Neural crest cell (in vitro differentiated cells): Measurements from ENCODE around the gene EIF2B2. TPM values are rescaled to one million over a fixed set of nuclear protein-coding genes. Genes with fewer than 3 reads are reported as not detected.

Experiments used
- DNase-seq: peaks from one replicate; pipeline ENCODE4 v3.0.0; 2021; ENCODE audit warnings: low read depth, mixed read lengths, low spot score
- H3K27ac Mint-ChIP-seq: one replicate; pipeline ENCODE4 v1.8.0; 2021; ENCODE audit warnings: mild to moderate bottlenecking, mixed read lengths; ENCODE audit not compliant: unreplicated experiment
- H3K27me3 Mint-ChIP-seq: 2 replicates; pipeline ENCODE4 v1.8.0; 2021; ENCODE audit warnings: low read depth, mild to moderate bottlenecking, mixed read lengths
- H3K36me3 Mint-ChIP-seq: 2 replicates; pipeline ENCODE4 v1.8.0; 2021; ENCODE audit warnings: low read depth, mild to moderate bottlenecking, mixed read lengths
- H3K4me1 Mint-ChIP-seq: 2 replicates; pipeline ENCODE4 v1.8.0; 2021; ENCODE audit warnings: mixed read lengths
- H3K4me3 Mint-ChIP-seq: one replicate; pipeline ENCODE4 v1.8.0; 2021; ENCODE audit warnings: mild to moderate bottlenecking, mixed read lengths
- H3K9me3 Mint-ChIP-seq: 2 replicates; pipeline ENCODE4 v1.8.0; 2021; ENCODE audit warnings: mixed read lengths
- total RNA-seq: library from RNA; stranded (reverse); gene quantifications from 2 replicates; pipeline ENCODE4 v1.2.1, GENCODE V29; 2021
- TF ChIP-seq, protein P1 (sequence below): fragments of 200-600 bp; sonication (generic); conservative IDR thresholded peaks from 2 replicates; pipeline ENCODE4 v1.5.0; 2021; ENCODE audit warnings: antibody characterized with exemption, mild to moderate bottlenecking

EIF2B2 gene
- total RNA-seq, 1 donor from 2014 or later, result 50.5 TPM

DNA sequence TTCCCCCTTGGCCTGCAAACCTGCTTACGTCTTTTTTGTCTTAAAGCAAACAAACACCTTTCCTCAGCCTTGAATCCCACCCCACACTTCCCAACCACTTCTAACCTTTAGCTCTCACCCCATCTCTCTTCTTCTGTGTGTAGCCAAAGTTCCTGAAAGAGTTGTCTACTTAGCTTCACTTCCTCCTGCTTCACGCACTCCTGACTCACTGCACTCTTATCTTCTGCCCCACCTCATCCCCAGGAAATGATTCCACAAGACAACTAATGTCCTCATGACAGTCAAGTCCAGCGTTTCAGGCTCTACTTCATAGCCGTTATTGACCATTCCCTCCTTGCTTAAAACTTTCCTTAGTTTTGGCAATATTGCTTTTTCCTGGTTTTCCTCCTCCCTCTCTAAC, 22.4 kb downstream of the EIF2B2 start:
- no peak for DNase-seq
- peaks cover 13% of the 10 kb centered on the region for H3K36me3 Mint-ChIP-seq
- no peak overlapping the region for H3K4me3 Mint-ChIP-seq
- TF ChIP-seq, protein P1, sequence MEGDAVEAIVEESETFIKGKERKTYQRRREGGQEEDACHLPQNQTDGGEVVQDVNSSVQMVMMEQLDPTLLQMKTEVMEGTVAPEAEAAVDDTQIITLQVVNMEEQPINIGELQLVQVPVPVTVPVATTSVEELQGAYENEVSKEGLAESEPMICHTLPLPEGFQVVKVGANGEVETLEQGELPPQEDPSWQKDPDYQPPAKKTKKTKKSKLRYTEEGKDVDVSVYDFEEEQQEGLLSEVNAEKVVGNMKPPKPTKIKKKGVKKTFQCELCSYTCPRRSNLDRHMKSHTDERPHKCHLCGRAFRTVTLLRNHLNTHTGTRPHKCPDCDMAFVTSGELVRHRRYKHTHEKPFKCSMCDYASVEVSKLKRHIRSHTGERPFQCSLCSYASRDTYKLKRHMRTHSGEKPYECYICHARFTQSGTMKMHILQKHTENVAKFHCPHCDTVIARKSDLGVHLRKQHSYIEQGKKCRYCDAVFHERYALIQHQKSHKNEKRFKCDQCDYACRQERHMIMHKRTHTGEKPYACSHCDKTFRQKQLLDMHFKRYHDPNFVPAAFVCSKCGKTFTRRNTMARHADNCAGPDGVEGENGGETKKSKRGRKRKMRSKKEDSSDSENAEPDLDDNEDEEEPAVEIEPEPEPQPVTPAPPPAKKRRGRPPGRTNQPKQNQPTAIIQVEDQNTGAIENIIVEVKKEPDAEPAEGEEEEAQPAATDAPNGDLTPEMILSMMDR, result no peak
- no peak overlapping the region for H3K27ac Mint-ChIP-seq
- H3K4me1 Mint-ChIP-seq, result no peaks in the 10 kb centered on the region
- no peaks in the 10 kb centered on the region for H3K9me3 Mint-ChIP-seq
- H3K27me3 Mint-ChIP-seq, result no peaks in the 10 kb centered on the region

DNA sequence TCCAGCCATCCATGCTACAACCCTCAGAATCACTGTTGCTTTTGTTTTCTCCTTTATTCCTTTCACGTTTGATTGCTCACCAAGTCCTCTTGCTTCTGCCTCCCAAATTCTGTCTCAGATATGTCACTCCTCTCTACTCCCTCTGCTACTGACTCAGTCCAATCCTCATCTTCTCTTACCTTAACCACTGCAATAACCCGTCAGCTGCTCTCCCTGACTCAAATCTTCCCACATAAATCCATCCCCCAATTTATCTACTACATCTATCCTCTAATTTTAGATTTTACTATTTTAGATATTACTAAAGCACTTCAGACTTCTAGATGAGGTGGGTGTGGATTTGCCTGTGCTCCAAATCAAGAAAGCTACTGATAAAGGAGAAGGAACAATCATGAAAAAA, 23.2 kb downstream of the EIF2B2 start:
- Mint-ChIP-seq H3K27me3 (no peaks in the 10 kb centered on the region), H3K27ac (no peak overlapping the region), H3K4me3 (no peak overlapping the region), H3K4me1 (no peaks in the 10 kb centered on the region), H3K9me3 (no peaks in the 10 kb centered on the region), H3K36me3 (peaks cover 15% of the 10 kb centered on the region)
- TF ChIP-seq, protein P1, result no peak
- no peak for DNase-seq

DNA sequence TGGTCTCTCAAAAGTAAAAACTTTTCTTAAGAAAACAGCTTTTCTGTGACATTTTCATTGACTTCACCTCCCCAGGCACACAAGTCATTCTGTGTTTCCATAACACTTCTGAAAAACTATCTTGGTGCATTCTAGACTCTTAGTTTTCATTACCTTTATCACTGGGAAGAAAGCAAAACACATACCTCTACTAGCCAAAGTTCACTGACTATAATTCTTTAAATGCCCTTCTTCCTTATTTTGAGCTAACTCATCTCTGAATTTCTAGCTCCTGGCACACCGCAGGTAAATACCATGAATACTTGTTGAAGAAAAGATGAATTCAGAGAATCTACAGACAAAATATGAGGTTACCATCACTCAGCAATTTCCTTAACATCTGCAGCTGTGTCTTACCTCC, 27.4 kb downstream of the EIF2B2 start:
- Mint-ChIP-seq H3K27me3 (no peaks in the 10 kb centered on the region), H3K4me1 (no peaks in the 10 kb centered on the region), H3K4me3 (no peak overlapping the region), H3K36me3 (peaks cover 7% of the 10 kb centered on the region), H3K27ac (no peak overlapping the region), H3K9me3 (no peaks in the 10 kb centered on the region)
- DNase-seq, result no peak
- TF ChIP-seq, protein P1, result no peak

DNA sequence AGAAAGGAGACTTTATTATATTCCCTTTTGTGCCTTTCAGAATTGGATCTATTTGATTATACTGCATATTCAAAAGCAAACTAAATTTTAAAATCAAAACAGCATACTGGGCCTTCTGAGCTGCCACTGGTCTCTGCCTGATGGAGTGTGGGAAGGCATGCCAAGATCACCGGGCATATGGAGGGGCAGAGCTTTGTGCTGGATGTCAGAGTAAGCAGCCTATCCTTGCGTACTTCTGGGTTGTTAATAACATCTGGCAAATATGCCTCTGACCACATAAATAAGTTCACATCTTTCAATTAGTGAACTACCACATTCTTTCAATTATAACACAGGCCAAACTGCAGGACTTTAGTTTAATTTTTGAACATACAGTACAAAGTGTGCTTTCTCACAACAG, 30.2 kb downstream of the EIF2B2 start:
- no peak overlapping the region for H3K27ac Mint-ChIP-seq
- no peaks in the 10 kb centered on the region for H3K9me3 Mint-ChIP-seq
- H3K4me3 Mint-ChIP-seq, result no peak overlapping the region
- no peaks in the 10 kb centered on the region for H3K4me1 Mint-ChIP-seq
- TF ChIP-seq, protein P1, result no peak
- H3K36me3 Mint-ChIP-seq, result peaks cover 11% of the 10 kb centered on the region
- H3K27me3 Mint-ChIP-seq, result no peaks in the 10 kb centered on the region
- DNase-seq, result no peak

DNA sequence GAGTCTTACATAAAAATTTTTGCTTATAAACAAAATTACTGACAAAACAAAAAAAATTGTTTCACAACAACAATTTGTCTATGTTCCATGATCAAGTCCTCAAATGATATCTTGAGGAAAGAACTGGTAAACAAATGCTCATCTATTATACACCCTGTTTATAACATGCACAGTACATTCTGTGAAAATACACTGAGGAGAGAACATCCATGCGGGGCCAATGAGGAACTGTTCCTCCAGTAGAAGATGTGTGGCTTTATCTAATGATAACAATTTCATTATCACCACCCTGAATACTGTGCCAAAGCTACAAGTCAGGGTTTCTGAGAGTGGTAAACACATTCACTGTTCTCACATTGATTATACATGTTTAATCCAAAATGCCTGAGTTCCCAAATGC, 37.8 kb downstream of the EIF2B2 start:
- DNase-seq, result no peak
- H3K4me3 Mint-ChIP-seq, result no peak overlapping the region
- peaks cover 5% of the 10 kb centered on the region for H3K36me3 Mint-ChIP-seq
- TF ChIP-seq, protein P1, result no peak
- no peaks in the 10 kb centered on the region for H3K9me3 Mint-ChIP-seq
- no peak overlapping the region for H3K27ac Mint-ChIP-seq
- peaks cover 20% of the 10 kb centered on the region for H3K4me1 Mint-ChIP-seq
- no peaks in the 10 kb centered on the region for H3K27me3 Mint-ChIP-seq

DNA sequence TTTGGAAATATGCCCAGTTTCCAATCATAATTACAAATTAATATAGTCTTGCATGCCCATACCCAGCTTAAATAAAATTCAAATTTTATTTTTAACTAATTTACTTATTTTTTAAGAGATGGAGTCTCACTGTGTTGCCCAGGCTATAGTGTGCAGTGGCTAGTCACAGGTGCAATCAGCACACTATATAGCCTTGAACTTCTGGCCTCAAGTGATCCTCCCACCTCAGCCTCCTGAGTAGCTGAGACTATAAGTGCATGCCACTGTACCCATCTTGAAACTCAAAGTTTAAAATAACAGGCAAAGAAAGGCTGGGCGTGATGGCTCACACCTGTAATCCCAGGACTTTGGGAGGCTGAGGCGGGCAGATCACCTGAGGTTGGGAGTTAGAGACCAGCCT, 38.2 kb downstream of the EIF2B2 start:
- H3K36me3 Mint-ChIP-seq, result peaks cover 5% of the 10 kb centered on the region
- no peaks in the 10 kb centered on the region for H3K27me3 Mint-ChIP-seq
- no peak overlapping the region for H3K27ac Mint-ChIP-seq

More for the DNA sequence above, 38.2 kb downstream of the EIF2B2 start:
- no peak overlapping the region for H3K4me3 Mint-ChIP-seq
- H3K9me3 Mint-ChIP-seq, result no peaks in the 10 kb centered on the region
- DNase-seq, result no peak
- H3K4me1 Mint-ChIP-seq, result peaks cover 23% of the 10 kb centered on the region
- TF ChIP-seq, protein P1, result no peak
